Fibroblast of lung (primary cell): Measurements from ENCODE around the gene FLRT2.

Experiments
- EZH2 ChIP-seq: IDR thresholded peaks from 2 replicates; pipeline ENCODE4 v1.5.1; 2012; ENCODE audit warnings: low read length, control low read depth, mild to moderate bottlenecking; ENCODE audit errors: missing control alignments
- TF ChIP-seq, protein P1 (sequence below), 2 donors: IDR thresholded peaks in 1 of 2; conservative IDR thresholded peaks in 1 of 2; 1 replicate in 1 of 2; 2 replicates in 1 of 2; pipeline ENCODE4 v1.5.1; 2011 to 2012; ENCODE audit warnings: low read length in 2 of 2, control low read depth in 1 of 2, inconsistent platforms in 1 of 2, low read depth in 1 of 2, mild to moderate bottlenecking in 1 of 2

DNA sequence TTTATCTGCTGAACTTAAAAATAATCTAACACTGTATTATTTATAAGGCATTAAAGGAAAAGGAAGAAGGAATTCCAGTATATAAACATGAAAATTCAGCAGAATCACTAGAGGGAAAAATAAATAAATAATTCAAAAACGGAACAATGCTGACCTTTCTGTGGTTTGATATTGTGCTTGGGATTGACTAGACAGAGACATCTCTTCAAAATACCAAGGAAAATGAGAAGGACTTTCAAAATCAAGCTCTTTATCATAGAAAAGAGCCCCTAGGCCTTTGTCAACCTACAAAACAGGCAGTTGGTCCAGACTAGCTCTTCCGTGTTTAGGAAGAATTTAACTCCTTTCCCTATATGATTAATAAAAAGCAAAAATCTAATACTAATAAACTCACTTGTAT, 6.3 kb upstream of the FLRT2 start:
- TF ChIP-seq, protein P1, sequence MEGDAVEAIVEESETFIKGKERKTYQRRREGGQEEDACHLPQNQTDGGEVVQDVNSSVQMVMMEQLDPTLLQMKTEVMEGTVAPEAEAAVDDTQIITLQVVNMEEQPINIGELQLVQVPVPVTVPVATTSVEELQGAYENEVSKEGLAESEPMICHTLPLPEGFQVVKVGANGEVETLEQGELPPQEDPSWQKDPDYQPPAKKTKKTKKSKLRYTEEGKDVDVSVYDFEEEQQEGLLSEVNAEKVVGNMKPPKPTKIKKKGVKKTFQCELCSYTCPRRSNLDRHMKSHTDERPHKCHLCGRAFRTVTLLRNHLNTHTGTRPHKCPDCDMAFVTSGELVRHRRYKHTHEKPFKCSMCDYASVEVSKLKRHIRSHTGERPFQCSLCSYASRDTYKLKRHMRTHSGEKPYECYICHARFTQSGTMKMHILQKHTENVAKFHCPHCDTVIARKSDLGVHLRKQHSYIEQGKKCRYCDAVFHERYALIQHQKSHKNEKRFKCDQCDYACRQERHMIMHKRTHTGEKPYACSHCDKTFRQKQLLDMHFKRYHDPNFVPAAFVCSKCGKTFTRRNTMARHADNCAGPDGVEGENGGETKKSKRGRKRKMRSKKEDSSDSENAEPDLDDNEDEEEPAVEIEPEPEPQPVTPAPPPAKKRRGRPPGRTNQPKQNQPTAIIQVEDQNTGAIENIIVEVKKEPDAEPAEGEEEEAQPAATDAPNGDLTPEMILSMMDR (conservative IDR thresholded peaks at IDR 0.05 in 1 of 2, IDR thresholded peaks at IDR 0.05 in 1 of 2; ENCODE audit: low read depth in 1 of 2, low read length in 2 of 2): no peak
- no peak for TF ChIP-seq EZH2
